Mucosa of rectum (tissue), 2 donors: ENCODE measurements around the gene PLCXD1.
"Not testable (repeated sequence)": the region's sequence is repeated elsewhere in the genome, so short reads cannot be mapped to it uniquely, and the experiment has no call there.

Experiments used
- H3K27ac ChIP-seq, 2 donors: one replicate each; pipeline ENCODE4 v1.7.0; 2013; ENCODE audit warnings: inconsistent platforms in 2 of 2, low read depth in 2 of 2, low read length in 2 of 2
- H3K27me3 ChIP-seq, 2 donors: one replicate each; pipeline ENCODE4 v1.7.0; 2013; ENCODE audit warnings: low read length in 2 of 2; ENCODE audit not compliant: control insufficient read depth in 2 of 2, insufficient read depth in 2 of 2
- H3K36me3 ChIP-seq, 2 donors: one replicate each; pipeline ENCODE4 v1.7.0; 2013; ENCODE audit warnings: low read length in 2 of 2; ENCODE audit not compliant: control insufficient read depth in 2 of 2, insufficient read depth in 2 of 2
- H3K4me1 ChIP-seq, 2 donors: one replicate each; pipeline ENCODE4 v1.7.0; 2013; ENCODE audit warnings: low read length in 2 of 2, mild to moderate bottlenecking in 1 of 2; ENCODE audit not compliant: control insufficient read depth in 2 of 2, insufficient read depth in 2 of 2
- H3K4me3 ChIP-seq, 2 donors: one replicate each; pipeline ENCODE4 v1.7.0; 2013; ENCODE audit warnings: low read length in 2 of 2
- H3K9ac ChIP-seq, 2 donors: one replicate each; pipeline ENCODE4 v1.7.0; 2013; ENCODE audit warnings: low read length in 2 of 2, low read depth in 1 of 2, mild to moderate bottlenecking in 1 of 2
- H3K9me3 ChIP-seq, 2 donors: one replicate each; pipeline ENCODE4 v1.7.0; 2013; ENCODE audit warnings: low read length in 2 of 2; ENCODE audit not compliant: control insufficient read depth in 2 of 2
- donor health status: healthy.
- donor health status: Normal muscosa, but diverticular disease.

The PLCXD1 gene

GRCh38 chrX:330141-330725 is 49.1 kb downstream of the PLCXD1 start:
- not testable (repeated sequence) for H3K4me1 ChIP-seq, H3K27me3 ChIP-seq, H3K9me3 ChIP-seq, H3K9ac ChIP-seq, H3K4me3 ChIP-seq, H3K36me3 ChIP-seq, H3K27ac ChIP-seq

GRCh38 chrX:330726-331150 is 49.6 kb downstream of the PLCXD1 start:
- no peaks in the 10 kb centered on the region for H3K9me3 ChIP-seq
- H3K4me3 ChIP-seq: no peak overlapping the region
- H3K36me3 ChIP-seq: peaks cover 2 to 5% of the 10 kb centered on the region in 2 donors
- peaks cover 0 to 2% of the 10 kb centered on the region in 2 donors for H3K4me1 ChIP-seq
- H3K9ac ChIP-seq: no peak overlapping the region
- H3K27me3 ChIP-seq: peaks cover 2 to 5% of the 10 kb centered on the region in 2 donors
- H3K27ac ChIP-seq: no peak overlapping the region

GRCh38 chrX:331151-331824 is 50.1 kb downstream of the PLCXD1 start:
- Histone ChIP-seq H3K4me1 (peaks cover 0 to 2% of the 10 kb centered on the region in 2 donors), H3K9me3 (no peaks in the 10 kb centered on the region), H3K27me3 (peaks cover 2 to 5% of the 10 kb centered on the region in 2 donors), H3K4me3 (no peak overlapping the region), H3K27ac (no peak overlapping the region), H3K9ac (no peak overlapping the region), H3K36me3 (peaks cover 2 to 5% of the 10 kb centered on the region in 2 donors)

GRCh38 chrX:331825-332495 is 50.8 kb downstream of the PLCXD1 start:
- Histone ChIP-seq H3K36me3 (peaks cover 2 to 5% of the 10 kb centered on the region in 2 donors), H3K9ac (no peak overlapping the region), H3K9me3 (no peaks in the 10 kb centered on the region), H3K27me3 (peaks cover 2 to 5% of the 10 kb centered on the region in 2 donors), H3K27ac (no peak overlapping the region), H3K4me1 (peaks cover 0 to 2% of the 10 kb centered on the region in 2 donors), H3K4me3 (no peak overlapping the region)

- H3K27ac ChIP-seq: no peak overlapping the region
These were observed 51.3 kb downstream of the PLCXD1 start for GRCh38 chrX:332496-332860.

GRCh38 chrX:332916-333610 is 51.9 kb downstream of the PLCXD1 start:
- no peak overlapping the region for H3K4me3 ChIP-seq
- H3K27ac ChIP-seq: no peak overlapping the region
- no peaks in the 10 kb centered on the region for H3K9me3 ChIP-seq
- H3K4me1 ChIP-seq: peaks cover 0 to 2% of the 10 kb centered on the region in 2 donors
- H3K9ac ChIP-seq: no peak overlapping the region
- H3K27me3 ChIP-seq: peaks cover 2 to 5% of the 10 kb centered on the region in 2 donors
- H3K36me3 ChIP-seq: peaks cover 2 to 5% of the 10 kb centered on the region in 2 donors

More at GRCh38 chrX:332496-332860, 51.3 kb downstream of the PLCXD1 start:
- H3K9me3 ChIP-seq: no peaks in the 10 kb centered on the region
- H3K36me3 ChIP-seq: peaks cover 2 to 5% of the 10 kb centered on the region in 2 donors
- peaks cover 2 to 5% of the 10 kb centered on the region in 2 donors for H3K27me3 ChIP-seq
- no peak overlapping the region for H3K4me3 ChIP-seq
- H3K4me1 ChIP-seq: peaks cover 0 to 2% of the 10 kb centered on the region in 2 donors
- H3K9ac ChIP-seq: no peak overlapping the region

- Histone ChIP-seq H3K27me3 (peaks cover 2 to 5% of the 10 kb centered on the region in 2 donors), H3K27ac (no peak overlapping the region), H3K9me3 (no peaks in the 10 kb centered on the region), H3K36me3 (peaks cover 2 to 8% of the 10 kb centered on the region in 2 donors), H3K9ac (no peak overlapping the region), H3K4me3 (no peak overlapping the region), H3K4me1 (peaks cover 0 to 2% of the 10 kb centered on the region in 2 donors)
These were observed 52.6 kb downstream of the PLCXD1 start for GRCh38 chrX:333611-334311.

GRCh38 chrX:334331-334891 is 53.2 kb downstream of the PLCXD1 start:
- H3K27me3 ChIP-seq: peaks cover 2 to 5% of the 10 kb centered on the region in 2 donors
- H3K4me1 ChIP-seq: peaks cover 0 to 2% of the 10 kb centered on the region in 2 donors
- no peak overlapping the region for H3K27ac ChIP-seq
- H3K36me3 ChIP-seq: peaks cover 2 to 8% of the 10 kb centered on the region in 2 donors
- no peak overlapping the region for H3K4me3 ChIP-seq
- H3K9me3 ChIP-seq: no peaks in the 10 kb centered on the region
- no peak overlapping the region for H3K9ac ChIP-seq

- peaks cover 0 to 2% of the 10 kb centered on the region in 2 donors for H3K4me1 ChIP-seq
- H3K27ac ChIP-seq: no peak overlapping the region
- no peak overlapping the region for H3K4me3 ChIP-seq
- H3K27me3 ChIP-seq: peaks cover 2 to 5% of the 10 kb centered on the region in 2 donors
- no peaks in the 10 kb centered on the region for H3K9me3 ChIP-seq
- H3K9ac ChIP-seq: no peak overlapping the region
- H3K36me3 ChIP-seq: peaks cover 2 to 8% of the 10 kb centered on the region in 2 donors
These were observed 54.0 kb downstream of the PLCXD1 start for GRCh38 chrX:334971-335757.
